ENCODE results near the gene IFNGR1. TPM values are rescaled to one million over a fixed set of nuclear protein-coding genes. Genes with fewer than 3 reads are reported as not detected.

Gene IFNGR1
- total RNA-seq, 1 experiment from 2014 or later, result 18.4 TPM

DNA sequence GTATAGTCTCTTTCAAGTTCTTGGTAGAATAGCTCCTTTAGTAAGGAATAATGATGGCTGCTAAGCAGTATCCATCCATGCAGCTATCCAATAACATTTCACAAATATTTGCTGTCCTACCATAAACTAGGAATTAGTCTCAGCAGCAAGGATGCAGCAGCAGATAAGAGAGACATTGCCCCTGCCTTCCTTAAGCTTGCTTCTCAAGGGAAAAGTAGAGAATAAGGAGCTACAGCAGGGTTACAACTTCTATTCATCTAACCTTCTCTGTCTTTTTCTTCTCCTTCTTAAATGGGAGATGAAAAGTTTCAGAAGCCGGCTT lies 48.2 kb downstream of the IFNGR1 start:
- H3K27me3 ChIP-seq (replicated peaks; ENCODE audit: insufficient read depth, low read depth, low read length, poor library complexity), result peaks cover 3% of the 10 kb centered on the region
- TF ChIP-seq, protein P1, sequence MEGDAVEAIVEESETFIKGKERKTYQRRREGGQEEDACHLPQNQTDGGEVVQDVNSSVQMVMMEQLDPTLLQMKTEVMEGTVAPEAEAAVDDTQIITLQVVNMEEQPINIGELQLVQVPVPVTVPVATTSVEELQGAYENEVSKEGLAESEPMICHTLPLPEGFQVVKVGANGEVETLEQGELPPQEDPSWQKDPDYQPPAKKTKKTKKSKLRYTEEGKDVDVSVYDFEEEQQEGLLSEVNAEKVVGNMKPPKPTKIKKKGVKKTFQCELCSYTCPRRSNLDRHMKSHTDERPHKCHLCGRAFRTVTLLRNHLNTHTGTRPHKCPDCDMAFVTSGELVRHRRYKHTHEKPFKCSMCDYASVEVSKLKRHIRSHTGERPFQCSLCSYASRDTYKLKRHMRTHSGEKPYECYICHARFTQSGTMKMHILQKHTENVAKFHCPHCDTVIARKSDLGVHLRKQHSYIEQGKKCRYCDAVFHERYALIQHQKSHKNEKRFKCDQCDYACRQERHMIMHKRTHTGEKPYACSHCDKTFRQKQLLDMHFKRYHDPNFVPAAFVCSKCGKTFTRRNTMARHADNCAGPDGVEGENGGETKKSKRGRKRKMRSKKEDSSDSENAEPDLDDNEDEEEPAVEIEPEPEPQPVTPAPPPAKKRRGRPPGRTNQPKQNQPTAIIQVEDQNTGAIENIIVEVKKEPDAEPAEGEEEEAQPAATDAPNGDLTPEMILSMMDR (conservative IDR thresholded peaks at IDR 0.05; ENCODE audit: low read depth, low read length), result no peak
- TF ChIP-seq EZH2 (IDR thresholded peaks at IDR 0.05; ENCODE audit: borderline replicate concordance, low read depth, low read length, poor library complexity, severe bottlenecking), result no peak
- ChIA-PET POLR2A (ENCODE audit: low non-redundant PET) (no interaction called here), CTCF (no interaction called here)
- intact Hi-C loops (cut with micrococcal nuclease; ENCODE audit: unreplicated experiment), result no loop called here
- no TSS peak for BruUV-seq (replicated peaks)
- H3K4me1 ChIP-seq (ENCODE audit: insufficient read depth, low read length, poor library complexity, severe bottlenecking), result no peaks in the 10 kb centered on the region
- no peak overlapping the region for H3K4me3 ChIP-seq (ENCODE audit: low read depth, low read length, poor library complexity, severe bottlenecking)
- no peaks in the 10 kb centered on the region for H3K9me3 ChIP-seq (ENCODE audit: low read depth, low read length, poor library complexity, severe bottlenecking)
- DNase-seq (ENCODE audit: low spot score), result no peak
- no peaks in the 10 kb centered on the region for H3K36me3 ChIP-seq (ENCODE audit: insufficient read depth, low read length, poor library complexity, severe bottlenecking)
- no peak overlapping the region for H3K27ac ChIP-seq (ENCODE audit: low read depth, low read length, poor library complexity, severe bottlenecking)

DNA sequence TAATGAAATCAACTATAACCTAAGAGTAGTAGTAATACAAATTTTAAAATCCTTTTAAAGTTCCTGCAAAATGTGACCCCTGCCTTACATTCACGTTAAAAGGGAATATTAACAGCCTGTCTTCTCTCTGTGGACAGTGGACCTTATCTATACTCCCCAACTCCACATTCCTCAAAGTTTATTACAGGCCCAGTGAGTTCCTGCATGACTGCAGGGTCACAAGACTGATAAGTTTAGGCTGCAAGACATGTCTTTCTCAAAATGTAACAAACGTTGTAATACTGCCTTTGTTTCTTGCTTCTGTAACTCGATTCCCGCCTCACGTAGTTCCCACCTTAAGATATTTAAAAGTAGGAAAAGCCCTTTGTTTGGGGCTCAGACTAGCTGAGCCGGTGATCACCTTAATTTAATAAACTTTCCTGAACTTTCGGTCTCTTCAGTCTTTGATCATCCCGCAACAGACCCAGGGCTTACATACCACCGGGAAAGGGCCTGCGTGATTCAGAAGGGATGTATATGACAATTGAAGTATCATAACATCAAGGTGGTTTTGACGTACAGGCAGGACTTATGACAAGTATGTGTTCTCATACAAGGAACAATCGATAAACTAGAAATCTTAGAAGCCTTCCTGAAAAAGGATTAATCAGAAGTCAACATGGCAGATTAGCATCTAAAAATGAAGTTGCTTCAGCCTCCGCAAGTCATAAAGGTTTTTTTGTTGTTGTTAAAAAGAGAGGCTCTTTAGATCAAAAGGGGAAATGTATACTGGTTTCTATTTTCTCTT lies 48.7 kb downstream of the IFNGR1 start:
- Histone ChIP-seq H3K36me3 (ENCODE audit: insufficient read depth, low read length, poor library complexity, severe bottlenecking) (no peaks in the 10 kb centered on the region), H3K9me3 (ENCODE audit: low read depth, low read length, poor library complexity, severe bottlenecking) (no peaks in the 10 kb centered on the region), H3K27me3 (replicated peaks; ENCODE audit: insufficient read depth, low read depth, low read length, poor library complexity) (peaks cover 3% of the 10 kb centered on the region), H3K27ac (ENCODE audit: low read depth, low read length, poor library complexity, severe bottlenecking) (no peak overlapping the region), H3K4me1 (ENCODE audit: insufficient read depth, low read length, poor library complexity, severe bottlenecking) (no peaks in the 10 kb centered on the region), H3K4me3 (ENCODE audit: low read depth, low read length, poor library complexity, severe bottlenecking) (no peak overlapping the region)
- ChIA-PET POLR2A (ENCODE audit: low non-redundant PET) (no interaction called here), CTCF (no interaction called here)
- BruUV-seq (replicated peaks), result no TSS peak
- intact Hi-C loops (cut with micrococcal nuclease; ENCODE audit: unreplicated experiment), result no loop called here
- no peak for DNase-seq (ENCODE audit: low spot score)
- TF ChIP-seq, protein P1 (conservative IDR thresholded peaks at IDR 0.05; ENCODE audit: low read depth, low read length), result no peak
- TF ChIP-seq EZH2 (IDR thresholded peaks at IDR 0.05; ENCODE audit: borderline replicate concordance, low read depth, low read length, poor library complexity, severe bottlenecking), result no peak

DNA sequence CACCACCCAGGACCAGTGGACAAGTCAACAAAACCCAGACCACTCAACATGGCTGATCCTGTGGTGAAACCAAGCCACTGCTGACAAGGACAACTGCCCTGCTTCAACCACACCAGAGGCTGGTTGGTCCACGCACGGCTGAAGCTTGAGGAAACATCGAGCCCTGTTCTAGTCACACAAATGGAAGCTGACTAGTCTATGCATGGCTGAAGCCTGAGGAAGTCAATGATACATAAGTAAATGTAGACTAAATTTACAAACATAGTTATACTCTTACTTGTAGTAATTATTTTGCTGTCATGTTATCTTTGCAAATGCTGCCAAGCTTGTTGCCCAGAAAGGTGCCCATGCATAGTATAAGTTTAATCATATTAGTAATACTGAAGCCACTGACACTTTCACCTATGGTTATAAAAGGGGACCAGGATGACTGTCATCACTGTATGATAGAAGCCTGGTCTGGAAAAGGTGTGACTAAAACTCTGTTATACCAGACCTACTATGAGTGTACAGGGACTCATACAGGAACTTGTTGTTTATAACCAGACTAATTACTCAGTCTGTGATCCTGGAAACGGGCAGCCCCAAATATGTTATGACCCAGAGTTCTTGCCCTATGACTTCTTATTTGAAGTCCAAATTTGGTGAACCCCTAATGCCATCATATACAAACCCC lies 51.3 kb downstream of the IFNGR1 start:
- Histone ChIP-seq H3K36me3 (ENCODE audit: insufficient read depth, low read length, poor library complexity, severe bottlenecking) (no peaks in the 10 kb centered on the region), H3K4me3 (ENCODE audit: low read depth, low read length, poor library complexity, severe bottlenecking) (no peak overlapping the region), H3K27me3 (replicated peaks; ENCODE audit: insufficient read depth, low read depth, low read length, poor library complexity) (peaks cover 3% of the 10 kb centered on the region), H3K27ac (ENCODE audit: low read depth, low read length, poor library complexity, severe bottlenecking) (no peak overlapping the region), H3K4me1 (ENCODE audit: insufficient read depth, low read length, poor library complexity, severe bottlenecking) (no peaks in the 10 kb centered on the region), H3K9me3 (ENCODE audit: low read depth, low read length, poor library complexity, severe bottlenecking) (no peaks in the 10 kb centered on the region)
- DNase-seq (ENCODE audit: low spot score), result no peak
- no TSS peak for BruUV-seq (replicated peaks)
- TF ChIP-seq, protein P1 (conservative IDR thresholded peaks at IDR 0.05; ENCODE audit: low read depth, low read length), result no peak
- no peak for TF ChIP-seq EZH2 (IDR thresholded peaks at IDR 0.05; ENCODE audit: borderline replicate concordance, low read depth, low read length, poor library complexity, severe bottlenecking)
- ChIA-PET POLR2A (ENCODE audit: low non-redundant PET) (no interaction called here), CTCF (no interaction called here)
- intact Hi-C loops (cut with micrococcal nuclease; ENCODE audit: unreplicated experiment), result no loop called here
